ENCODE data around the gene IGF2BP3.

DNA sequence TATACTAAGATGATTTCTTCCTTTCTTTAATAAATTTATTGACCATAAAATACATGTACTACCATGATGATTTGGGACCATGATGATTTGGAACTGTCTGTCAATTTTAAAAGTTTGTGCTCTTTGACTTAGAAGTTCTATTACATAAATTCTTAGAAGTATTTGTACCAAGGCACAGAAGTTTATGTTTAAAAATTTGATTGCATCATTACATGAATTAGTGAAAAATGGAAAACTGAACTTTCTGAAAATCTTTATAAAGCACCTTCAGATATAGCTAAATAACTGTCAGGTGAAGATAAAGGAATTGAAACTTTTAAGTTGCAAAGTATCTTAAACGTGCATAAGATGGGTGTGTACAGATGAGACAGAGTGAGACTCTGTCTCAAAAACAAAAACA, 139.2 kb downstream of the IGF2BP3 start:
- TF ChIP-seq TAF1 (IDR thresholded peaks at IDR 0.05; ENCODE audit: low read depth, low read length): no peak
- TF ChIP-seq POLR2AphosphoS5 (IDR thresholded peaks at IDR 0.05; ENCODE audit: low read depth, low read length): no peak

Data from GM12891 (cell line).